Prostate gland (tissue), 2 donors: ENCODE results near the gene GOLIM4.

ENCODE experiments used
- CTCF ChIP-seq, 4 experiments: fragments of 200-600 bp in 2 of 4; fragments of 450-650 bp in 2 of 4; sonication (generic) in 2 of 4; IDR thresholded peaks; 1 replicate in 3 of 4; 2 replicates in 1 of 4; pipeline ENCODE4 v1.5.1; 2016 to 2019; ENCODE audit warnings: antibody characterized with exemption in 4 of 4, mild to moderate bottlenecking in 2 of 4, moderate library complexity in 2 of 4
- POLR2A ChIP-seq: fragments of 450-650 bp; IDR thresholded peaks from one replicate; pipeline ENCODE4 v1.6.1; 2016; ENCODE audit warnings: antibody characterized with exemption, mild to moderate bottlenecking

GRCh38 chr3:168053115-168053514, 42.6 kb downstream of the GOLIM4 start:
- TF ChIP-seq CTCF (IDR thresholded peaks at IDR 0.05) (no peak), POLR2A (no peak)
